Stomach (tissue), 9 donors: Measurements from ENCODE around the gene SPOUT1. TPM values are rescaled to one million over a fixed set of nuclear protein-coding genes. Genes with fewer than 3 reads are reported as not detected.

Source experiments
- DNase-seq, 2 donors: peaks; one replicate each; pipeline versions ENCODE4 v3.0.0 to v3.0.0-alpha.2; 2013 to 2019
- H3K27ac ChIP-seq, 5 donors: fragments of 200-600 bp in 4 of 5; sonication (generic) in 4 of 5; one replicate each; pipeline ENCODE4 v1.5.1; 2013 to 2019; ENCODE audit warnings: mild to moderate bottlenecking in 1 of 5, moderate library complexity in 1 of 5
- H3K27me3 ChIP-seq, 3 donors: fragments of 200-600 bp; sonication (generic); one replicate each; pipeline ENCODE4 v1.5.1; 2017 to 2019; ENCODE audit warnings: mixed run types in 1 of 3
- H3K36me3 ChIP-seq, 4 donors: fragments of 200-600 bp; sonication (generic); 1 replicate in 3 of 4; 2 replicates in 1 of 4; pipeline ENCODE4 v1.5.1; 2016 to 2019
- H3K4me1 ChIP-seq, 4 donors: fragments of 200-600 bp; sonication (generic); one replicate each; pipeline ENCODE4 v1.5.1; 2016 to 2019
- H3K4me3 ChIP-seq, 4 donors: fragments of 200-600 bp; sonication (generic) in 3 of 4; one replicate each; pipeline ENCODE4 v1.5.1; 2016 to 2019; ENCODE audit warnings: mild to moderate bottlenecking in 1 of 4
- H3K9me3 ChIP-seq, 4 donors: fragments of 200-600 bp; sonication (generic); one replicate each; pipeline ENCODE4 v1.5.1; 2016 to 2019
- EP300 ChIP-seq: sonication (generic); formaldehyde crosslinking; IDR thresholded peaks from one replicate; pipeline ENCODE4 v1.6.1; 2017; ENCODE audit warnings: antibody characterized with exemption
- POLR2A ChIP-seq, 4 donors: fragments of 450-650 bp; IDR thresholded peaks; one replicate each; pipeline ENCODE4 v1.6.1; 2016; ENCODE audit warnings: antibody characterized with exemption in 4 of 4, control low read depth in 2 of 4, mild to moderate bottlenecking in 1 of 4, moderate library complexity in 1 of 4
- POLR2AphosphoS5 ChIP-seq, 3 donors: sonication (generic); formaldehyde crosslinking; IDR thresholded peaks; one replicate each; pipeline ENCODE4 v1.6.1; 2016; ENCODE audit warnings: antibody characterized with exemption in 3 of 3
- WGBS, 5 donors: extraction: QIAGEN DNeasy Blood & Tissue Kit in 3 of 5; methylation state at CpG; one replicate each; pipeline versions ENCODE4 v1.1.5 to v1.1.7; 2013 to 2018; 5-methylcytosine and 5-hydroxymethylcytosine counted together
- intact Hi-C: fragments of 100-400 bp; cut with DNase I; formaldehyde crosslinking; loops from one replicate; pipeline ENCODE4 v1.15.1; 2023; ENCODE audit warnings: low total_unique reads
- polyA plus RNA-seq, 3 donors: library from polyadenylated mRNA; stranded (reverse); fragments of 200-250 nt; gene quantifications; one replicate each; pipeline ENCODE4 v1.2.3, GENCODE V29; 2013
- total RNA-seq, 5 donors: library from RNA; depleted of rRNA; stranded (reverse); fragments of >200 nt; gene quantifications; one replicate each; pipeline versions ENCODE4 v1.1.0 to v1.2.3, GENCODE V29; 2014 to 2016
- TF ChIP-seq, protein P1 (sequence below), 7 experiments: fragments of 450-650 bp in 4 of 7; fragments of 200-600 bp in 3 of 7; sonication (generic) in 3 of 7; IDR thresholded peaks; one replicate each; pipeline ENCODE4 v1.5.1; 2016 to 2019; ENCODE audit warnings: antibody characterized with exemption in 7 of 7, control low read depth in 2 of 7, mild to moderate bottlenecking in 1 of 7
- donor health status: healthy with polysubstance abuse.
- donor health status: Bipolar disorder and iron deficiency.
- donor health status: healthy.

SPOUT1 gene
- total and polyA plus RNA-seq, 8 donors, result 11.1 to 104 (median 18.7) TPM

DNA sequence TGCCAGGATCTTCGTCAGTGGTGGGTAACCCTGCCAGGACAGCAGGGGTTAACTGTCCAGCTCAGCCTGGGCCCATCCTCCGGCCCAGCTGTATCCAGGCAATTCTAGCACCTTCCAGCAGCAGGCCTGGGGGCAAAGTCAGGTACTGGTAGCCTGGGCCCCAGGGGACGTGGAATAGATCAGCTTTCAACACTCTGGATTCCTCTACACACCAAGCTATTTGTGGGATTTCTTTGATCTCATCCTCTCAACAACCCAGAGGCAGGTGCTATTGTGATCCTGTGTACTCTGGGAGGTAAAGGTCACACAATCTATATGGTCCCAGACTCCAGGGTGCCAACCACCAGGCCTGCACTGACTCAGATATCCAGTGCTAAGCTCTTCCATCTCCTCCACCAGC lies 8.7 kb upstream of the SPOUT1 start:
- Histone ChIP-seq H3K27me3 (no peaks in the 10 kb centered on the region), H3K4me1 (no peaks in the 10 kb centered on the region), H3K27ac (no peak overlapping the region), H3K9me3 (no peaks in the 10 kb centered on the region), H3K36me3 (peaks cover 0 to 70% (median 27%) of the 10 kb centered on the region in 4 donors), H3K4me3 (no peak overlapping the region)
- TF ChIP-seq POLR2AphosphoS5 (IDR thresholded peaks at IDR 0.05) (no peak), POLR2A (IDR thresholded peaks at IDR 0.05) (no peak), EP300 (no peak)
- TF ChIP-seq, protein P1, sequence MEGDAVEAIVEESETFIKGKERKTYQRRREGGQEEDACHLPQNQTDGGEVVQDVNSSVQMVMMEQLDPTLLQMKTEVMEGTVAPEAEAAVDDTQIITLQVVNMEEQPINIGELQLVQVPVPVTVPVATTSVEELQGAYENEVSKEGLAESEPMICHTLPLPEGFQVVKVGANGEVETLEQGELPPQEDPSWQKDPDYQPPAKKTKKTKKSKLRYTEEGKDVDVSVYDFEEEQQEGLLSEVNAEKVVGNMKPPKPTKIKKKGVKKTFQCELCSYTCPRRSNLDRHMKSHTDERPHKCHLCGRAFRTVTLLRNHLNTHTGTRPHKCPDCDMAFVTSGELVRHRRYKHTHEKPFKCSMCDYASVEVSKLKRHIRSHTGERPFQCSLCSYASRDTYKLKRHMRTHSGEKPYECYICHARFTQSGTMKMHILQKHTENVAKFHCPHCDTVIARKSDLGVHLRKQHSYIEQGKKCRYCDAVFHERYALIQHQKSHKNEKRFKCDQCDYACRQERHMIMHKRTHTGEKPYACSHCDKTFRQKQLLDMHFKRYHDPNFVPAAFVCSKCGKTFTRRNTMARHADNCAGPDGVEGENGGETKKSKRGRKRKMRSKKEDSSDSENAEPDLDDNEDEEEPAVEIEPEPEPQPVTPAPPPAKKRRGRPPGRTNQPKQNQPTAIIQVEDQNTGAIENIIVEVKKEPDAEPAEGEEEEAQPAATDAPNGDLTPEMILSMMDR (IDR thresholded peaks at IDR 0.05), result no peak
- no peak for DNase-seq
- intact Hi-C loops, result no loop called here
- WGBS, 5 donors, result 60 to 74% (median 72%) methylated on average over 3 of the region's 3 CpGs

DNA sequence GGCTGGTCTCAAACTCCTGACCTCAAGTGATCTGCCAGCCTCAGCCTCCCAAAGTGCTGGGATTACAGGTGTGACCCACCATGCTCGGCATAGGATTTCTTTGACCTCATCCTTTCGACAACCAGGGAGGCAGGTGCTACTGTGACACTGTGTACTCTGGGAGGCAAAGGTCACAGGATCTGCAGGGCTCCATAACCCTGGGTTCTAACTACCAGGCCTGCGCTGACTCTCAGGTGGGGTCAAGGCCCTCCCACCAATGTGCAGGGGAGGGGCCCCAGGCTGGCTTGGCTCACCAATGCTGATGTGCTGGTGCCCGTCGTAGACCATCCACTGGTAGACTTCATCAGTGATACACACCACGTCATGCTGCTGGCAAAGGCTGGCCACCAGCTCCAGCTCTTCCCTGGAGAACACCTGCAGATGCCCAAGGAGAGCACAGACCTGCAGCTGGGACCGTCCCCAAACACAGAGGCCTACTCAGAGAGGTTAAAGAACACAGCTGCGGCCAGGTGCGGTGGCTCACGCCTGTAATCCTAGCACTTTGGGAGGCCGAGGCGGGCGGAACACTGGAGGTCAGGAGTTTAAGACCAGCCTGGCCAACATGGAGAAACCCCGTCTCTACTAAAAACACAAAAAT lies 7.0 kb upstream of the SPOUT1 start:
- WGBS, 5 donors, result 86 to 98% (median 92%) methylated on average over 9 to 14 of the region's 14 CpGs
- no peak overlapping the region for H3K27ac ChIP-seq
- TF ChIP-seq POLR2AphosphoS5 (IDR thresholded peaks at IDR 0.05) (no peak), POLR2A (IDR thresholded peaks at IDR 0.05) (no peak), EP300 (no peak)
- TF ChIP-seq, protein P1 (IDR thresholded peaks at IDR 0.05), result no peak
- H3K9me3 ChIP-seq, result no peaks in the 10 kb centered on the region
- DNase-seq, result no peak
- H3K4me1 ChIP-seq, result no peaks in the 10 kb centered on the region
- H3K36me3 ChIP-seq, result peaks cover 0 to 60% (median 21%) of the 10 kb centered on the region in 4 donors
- intact Hi-C loops, result no loop called here
- no peaks in the 10 kb centered on the region for H3K27me3 ChIP-seq
- H3K4me3 ChIP-seq, result no peak overlapping the region

DNA sequence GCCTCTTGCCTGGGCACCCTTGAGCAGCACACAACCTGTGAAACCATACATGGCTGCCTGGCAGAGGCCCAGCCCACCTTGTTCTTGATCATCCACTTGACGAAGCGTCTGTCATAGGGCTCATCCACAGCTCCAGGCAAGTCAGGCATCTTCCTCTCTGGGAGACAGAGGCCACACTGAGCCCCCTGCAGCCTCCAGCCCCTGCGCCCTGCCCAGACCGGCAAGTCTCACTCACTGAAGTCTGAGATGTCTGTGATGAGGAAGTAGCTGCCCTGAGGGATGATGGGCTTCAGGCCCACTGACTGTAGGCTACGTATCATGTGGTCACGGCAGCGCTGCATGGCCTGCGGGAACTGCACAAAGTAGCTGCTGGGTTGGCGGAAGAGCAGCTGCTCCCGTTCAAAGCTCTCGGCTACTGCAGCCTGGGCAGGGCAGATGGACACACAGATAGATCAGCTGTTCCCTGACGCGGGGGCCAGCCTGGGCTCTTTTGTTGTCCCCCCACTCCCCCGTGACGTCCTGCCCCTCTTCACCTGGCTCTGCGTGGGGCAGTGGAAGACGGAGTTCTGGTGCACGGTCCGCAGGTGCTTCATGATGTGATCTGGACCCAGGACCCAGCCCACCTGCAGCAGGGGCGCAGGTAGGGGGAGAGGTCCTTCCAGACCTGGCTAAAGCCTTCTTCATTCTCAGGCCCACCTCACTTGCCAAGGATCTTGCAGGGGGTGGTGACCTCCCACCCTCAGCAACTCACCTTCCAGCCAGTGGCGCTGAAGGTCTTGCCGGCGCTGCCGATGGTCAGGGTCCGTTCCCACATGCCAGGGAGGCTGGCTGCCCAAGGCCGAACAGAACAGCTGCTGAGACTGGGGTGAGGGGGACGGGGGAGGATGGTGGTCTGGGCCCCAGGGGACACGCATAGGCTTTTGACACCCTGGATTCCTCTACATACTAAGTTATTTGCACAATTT lies 5.9 kb upstream of the SPOUT1 start:
- no peak for DNase-seq
- Histone ChIP-seq H3K4me1 (no peaks in the 10 kb centered on the region), H3K27ac (no peak overlapping the region), H3K9me3 (no peaks in the 10 kb centered on the region), H3K36me3 (peaks cover 0 to 49% (median 21%) of the 10 kb centered on the region in 4 donors), H3K27me3 (no peaks in the 10 kb centered on the region), H3K4me3 (no peak overlapping the region)
- TF ChIP-seq, protein P1 (IDR thresholded peaks at IDR 0.05), result no peak
- TF ChIP-seq POLR2A (IDR thresholded peaks at IDR 0.05), result no peak
- TF ChIP-seq POLR2AphosphoS5 (IDR thresholded peaks at IDR 0.05), result no peak
- no peak for TF ChIP-seq EP300
- WGBS, 5 donors, result 94 to 95% (median 95%) methylated on average over 23 to 28 of the region's 28 CpGs
- intact Hi-C loops, result no loop called here

DNA sequence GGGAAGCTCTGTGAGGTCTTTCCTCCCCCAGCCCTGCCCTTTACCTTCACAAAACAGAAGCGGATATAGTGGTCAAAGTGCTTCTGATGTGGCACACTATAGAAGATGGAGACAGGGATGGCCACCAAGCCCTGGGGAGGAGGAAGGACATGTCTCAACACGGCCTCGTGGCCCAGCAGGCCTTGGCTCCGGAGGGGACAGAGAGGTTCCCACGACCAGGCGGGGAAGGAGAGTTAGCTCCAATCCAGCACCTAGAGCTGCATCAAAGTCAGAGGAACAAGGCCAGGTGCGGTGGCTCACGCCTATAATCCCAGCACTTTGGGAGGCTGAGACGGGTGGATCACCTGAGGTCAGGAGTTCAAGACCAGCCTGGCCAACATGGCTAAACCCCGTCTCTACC lies 4.1 kb upstream of the SPOUT1 start:
- TF ChIP-seq POLR2AphosphoS5 (IDR thresholded peaks at IDR 0.05) (no peak), EP300 (no peak), POLR2A (IDR thresholded peaks at IDR 0.05) (no peak)
- TF ChIP-seq, protein P1 (IDR thresholded peaks at IDR 0.05), result no peak
- Histone ChIP-seq H3K4me1 (peaks cover 4 to 16% (median 13%) of the 10 kb centered on the region in 4 donors), H3K27ac (no peak overlapping the region), H3K27me3 (no peaks in the 10 kb centered on the region), H3K4me3 (no peak overlapping the region), H3K9me3 (no peaks in the 10 kb centered on the region), H3K36me3 (peaks cover 0 to 41% (median 21%) of the 10 kb centered on the region in 4 donors)
- intact Hi-C loops, result no loop called here
- 92 to 97% (median 95%) methylated on average over 5 to 10 of the region's 10 CpGs for WGBS, 5 donors
- DNase-seq, result no peak
